ENCODE results near the gene DNAJC5.

The DNAJC5 gene

DNA sequence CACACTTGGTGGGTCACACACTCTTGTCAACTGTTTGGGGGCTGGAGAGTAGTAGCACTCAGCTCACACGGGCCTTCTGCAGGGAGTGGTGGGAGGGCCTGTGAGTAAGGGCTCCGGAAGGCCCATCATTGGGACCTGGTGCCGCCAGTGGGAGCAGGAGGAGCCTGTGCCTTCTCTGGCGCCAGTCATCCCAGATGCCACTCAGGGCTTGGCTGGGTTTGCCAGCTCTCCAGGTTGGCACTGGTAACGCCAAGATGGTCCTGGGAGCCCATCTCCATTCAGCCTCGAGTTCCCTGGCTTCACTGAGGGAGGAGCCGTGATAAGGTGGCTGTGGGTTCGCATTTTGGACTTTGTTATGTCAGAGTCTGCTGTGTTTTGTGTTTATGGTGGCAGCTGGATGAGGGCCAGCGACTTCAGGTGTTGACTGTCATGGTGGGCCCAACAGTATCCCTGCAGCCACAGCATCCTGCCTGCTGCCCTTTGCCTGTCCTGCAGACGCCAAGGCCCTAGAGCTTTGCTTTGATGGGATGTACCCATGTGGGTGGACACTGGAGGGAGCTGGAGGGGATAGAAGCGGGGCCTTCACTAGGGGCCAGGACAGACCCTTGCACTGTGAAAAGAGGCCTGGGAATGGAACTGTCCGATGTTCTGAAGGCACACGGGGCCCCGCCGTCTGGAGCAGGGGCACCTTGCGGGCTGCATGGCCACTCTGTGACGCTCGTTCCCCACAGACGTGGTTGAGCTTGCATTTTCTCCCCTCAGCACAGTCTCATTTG, 13.3 kb upstream of the DNAJC5 start:
- DNase-seq (ENCODE audit: low read depth), result no peak
- TF ChIP-seq, protein P1, sequence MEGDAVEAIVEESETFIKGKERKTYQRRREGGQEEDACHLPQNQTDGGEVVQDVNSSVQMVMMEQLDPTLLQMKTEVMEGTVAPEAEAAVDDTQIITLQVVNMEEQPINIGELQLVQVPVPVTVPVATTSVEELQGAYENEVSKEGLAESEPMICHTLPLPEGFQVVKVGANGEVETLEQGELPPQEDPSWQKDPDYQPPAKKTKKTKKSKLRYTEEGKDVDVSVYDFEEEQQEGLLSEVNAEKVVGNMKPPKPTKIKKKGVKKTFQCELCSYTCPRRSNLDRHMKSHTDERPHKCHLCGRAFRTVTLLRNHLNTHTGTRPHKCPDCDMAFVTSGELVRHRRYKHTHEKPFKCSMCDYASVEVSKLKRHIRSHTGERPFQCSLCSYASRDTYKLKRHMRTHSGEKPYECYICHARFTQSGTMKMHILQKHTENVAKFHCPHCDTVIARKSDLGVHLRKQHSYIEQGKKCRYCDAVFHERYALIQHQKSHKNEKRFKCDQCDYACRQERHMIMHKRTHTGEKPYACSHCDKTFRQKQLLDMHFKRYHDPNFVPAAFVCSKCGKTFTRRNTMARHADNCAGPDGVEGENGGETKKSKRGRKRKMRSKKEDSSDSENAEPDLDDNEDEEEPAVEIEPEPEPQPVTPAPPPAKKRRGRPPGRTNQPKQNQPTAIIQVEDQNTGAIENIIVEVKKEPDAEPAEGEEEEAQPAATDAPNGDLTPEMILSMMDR (IDR thresholded peaks at IDR 0.05; ENCODE audit: control insufficient read depth, insufficient read depth, low read depth, low read length, missing control alignments), result no peak
- no peak overlapping the region for H3K4me3 ChIP-seq (ENCODE audit: control insufficient read depth, low read depth, low read length)

DNA sequence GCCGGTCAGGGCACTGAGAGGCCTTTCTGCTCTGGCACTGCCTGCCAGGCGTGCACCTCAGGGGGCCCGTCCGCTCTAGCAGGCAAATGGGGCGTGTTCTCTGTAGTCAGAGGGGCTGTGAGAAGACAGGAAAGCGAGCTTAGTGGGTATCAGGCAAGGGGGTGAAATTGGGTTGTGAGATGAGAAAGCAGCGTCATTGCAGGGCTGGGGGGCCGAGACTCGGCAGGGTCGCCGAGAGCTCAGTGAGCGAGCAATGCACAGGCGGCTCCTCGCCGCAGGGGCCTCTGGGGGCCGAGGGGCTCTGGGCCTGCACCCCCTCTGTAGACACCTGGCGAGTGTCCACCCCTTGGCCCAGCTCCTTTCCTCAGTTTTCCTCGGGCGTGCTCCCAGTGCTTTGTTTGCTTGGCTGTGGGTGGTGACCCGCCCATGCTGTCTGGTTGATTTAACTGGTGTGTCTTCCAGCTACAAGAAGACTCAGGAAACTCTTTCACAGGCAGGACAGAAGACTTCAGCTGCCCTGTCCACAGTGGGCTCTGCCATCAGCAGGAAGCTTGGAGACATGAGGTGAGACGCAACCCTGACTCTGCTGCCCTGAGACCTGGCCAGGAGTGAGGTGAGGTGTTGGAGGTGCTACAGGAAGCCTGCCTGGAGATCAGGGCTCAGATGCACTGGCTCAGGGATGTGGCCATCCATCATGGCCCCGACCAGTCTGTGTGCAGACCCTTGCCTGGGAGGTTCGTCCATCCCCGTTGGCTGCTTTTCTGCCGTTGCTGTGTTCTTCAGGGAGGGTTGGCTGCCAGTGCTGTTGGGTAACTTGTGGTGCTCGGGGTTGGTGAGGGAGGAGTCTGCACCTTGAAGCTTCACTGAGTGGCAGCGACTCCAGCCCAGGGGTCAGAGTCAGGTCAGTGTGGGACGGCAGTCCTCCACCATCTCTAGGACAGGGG, 12.4 kb upstream of the DNAJC5 start:
- TF ChIP-seq, protein P1 (IDR thresholded peaks at IDR 0.05; ENCODE audit: control insufficient read depth, insufficient read depth, low read depth, low read length, missing control alignments), result no peak
- no peak for DNase-seq (ENCODE audit: low read depth)
- H3K4me3 ChIP-seq (ENCODE audit: control insufficient read depth, low read depth, low read length), result no peak overlapping the region

DNA sequence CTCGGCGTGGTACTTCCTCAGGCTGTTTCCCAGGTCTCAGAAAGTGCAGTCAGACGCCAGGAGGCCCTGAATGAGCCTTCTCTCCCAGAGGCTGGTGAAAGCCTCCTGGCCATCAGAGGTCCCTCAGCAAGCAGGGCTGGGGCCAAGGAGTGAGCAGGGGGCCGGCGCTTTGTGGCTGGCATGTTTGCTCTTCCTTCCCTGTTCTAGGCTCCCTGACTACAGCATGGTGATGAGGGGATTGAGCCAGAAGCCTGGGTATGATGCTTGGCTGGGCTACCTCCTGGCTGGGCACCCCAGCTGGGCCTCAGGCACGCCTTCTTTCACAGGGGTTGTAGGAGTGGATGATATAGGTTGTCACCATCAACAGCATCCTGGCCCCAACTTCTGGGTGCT, 11.7 kb upstream of the DNAJC5 start:
- TF ChIP-seq, protein P1 (IDR thresholded peaks at IDR 0.05; ENCODE audit: control insufficient read depth, insufficient read depth, low read depth, low read length, missing control alignments), result no peak
- no peak overlapping the region for H3K4me3 ChIP-seq (ENCODE audit: control insufficient read depth, low read depth, low read length)
- no peak for DNase-seq (ENCODE audit: low read depth)

DNA sequence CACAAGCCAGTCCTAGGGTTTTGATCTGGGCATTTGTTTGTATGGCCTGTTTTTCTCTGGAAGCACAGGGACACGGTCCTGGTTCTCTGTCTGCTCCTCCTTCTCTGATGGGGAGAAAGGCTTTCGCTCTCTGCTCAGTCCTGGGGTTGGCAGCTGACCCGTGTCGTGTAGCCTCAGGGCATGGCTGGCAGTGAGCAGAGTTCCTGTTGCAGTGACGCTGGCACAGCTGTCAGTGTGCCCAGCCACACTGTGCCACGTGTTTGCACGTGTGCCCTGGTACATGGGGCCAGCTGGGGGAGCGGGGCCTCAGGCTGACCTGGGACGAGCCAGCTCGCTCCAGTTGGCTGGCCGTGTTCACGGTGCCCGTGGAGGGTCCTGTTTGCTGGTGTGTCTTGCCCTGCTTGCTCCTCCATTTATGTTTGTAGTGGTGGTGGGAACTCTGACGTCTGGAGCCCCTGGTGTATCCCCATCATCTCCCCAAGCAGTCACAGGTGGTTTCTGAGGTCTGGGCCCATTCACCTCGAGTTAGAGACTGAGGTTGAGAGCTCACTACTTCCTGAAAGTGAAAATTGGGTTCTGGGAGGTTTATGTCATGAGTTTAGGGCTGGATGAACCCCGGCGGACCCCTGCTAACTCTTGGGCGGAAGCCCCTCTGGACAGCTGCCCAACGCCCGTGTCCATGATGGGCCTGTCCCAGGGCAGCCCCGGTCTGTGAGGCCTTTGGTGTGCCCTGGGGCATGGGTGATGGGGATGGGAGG, 10.2 kb upstream of the DNAJC5 start:
- no peak for DNase-seq (ENCODE audit: low read depth)
- no peak overlapping the region for H3K4me3 ChIP-seq (ENCODE audit: control insufficient read depth, low read depth, low read length)
- TF ChIP-seq, protein P1 (IDR thresholded peaks at IDR 0.05; ENCODE audit: control insufficient read depth, insufficient read depth, low read depth, low read length, missing control alignments), result no peak

DNA sequence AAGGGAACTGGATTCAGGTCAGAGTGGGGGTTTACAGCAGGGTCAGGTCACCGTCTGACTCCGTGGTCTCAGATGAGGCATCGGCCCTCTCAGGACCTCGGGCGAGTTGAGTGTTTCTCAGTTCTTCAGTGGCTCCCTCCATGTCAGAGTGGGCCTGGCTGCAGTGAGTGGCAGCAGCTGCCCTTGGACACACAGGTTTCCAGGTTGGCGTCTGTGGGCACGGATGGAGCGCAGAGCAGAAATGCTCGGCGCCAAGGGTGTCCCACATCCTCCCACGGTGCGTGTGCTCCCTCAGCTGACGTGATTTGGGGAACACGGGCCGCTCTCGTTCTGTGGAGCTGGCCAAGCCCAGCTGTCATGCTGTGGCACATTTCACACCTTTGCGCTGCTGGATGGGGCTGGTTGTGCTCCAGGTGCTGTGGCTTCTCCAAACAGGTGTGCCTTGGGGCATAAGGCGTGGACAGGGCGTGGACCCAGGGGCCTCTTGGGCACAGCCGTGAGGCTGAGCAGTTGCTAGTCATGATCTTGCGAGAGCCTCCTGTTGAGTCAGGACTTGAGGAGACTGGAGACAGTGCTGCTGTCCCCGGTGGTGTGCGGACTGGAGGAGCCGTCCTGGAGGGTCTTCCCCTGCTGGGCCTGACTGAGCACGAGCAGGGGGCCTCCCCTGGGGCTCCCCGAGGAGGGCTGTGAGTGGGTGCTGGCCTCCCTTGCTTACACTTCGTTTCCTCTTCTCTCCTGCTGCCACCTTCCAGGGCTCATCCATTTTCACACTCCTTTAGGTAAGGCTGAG, 9.5 kb upstream of the DNAJC5 start:
- DNase-seq (ENCODE audit: low read depth), result no peak
- H3K4me3 ChIP-seq (ENCODE audit: control insufficient read depth, low read depth, low read length), result no peak overlapping the region
- TF ChIP-seq, protein P1 (IDR thresholded peaks at IDR 0.05; ENCODE audit: control insufficient read depth, insufficient read depth, low read depth, low read length, missing control alignments), result no peak
